K562 (cell line): ENCODE results near the gene ROR2. TPM values are rescaled to one million over a fixed set of nuclear protein-coding genes. Genes with fewer than 3 reads are reported as not detected.

Source experiments
- ATAC-seq: fragments of 200-7000 bp; cut with Tn5 transposase; 3 replicates; pipeline ENCODE4 v1.9.1; 2020; ENCODE audit warnings: moderate library complexity
- BruUV-seq: library from RNA; stranded (reverse); fragments of 400-500 nt; replicated peaks from 2 replicates; lab custom pipeline; 2021; lab: Mats Ljungman, UMichigan
- CTCF ChIA-PET: fragments of 300-600 bp; formaldehyde crosslinking; extraction: SDS; loops from one replicate; lab custom pipeline; 2021; ENCODE audit warnings: low intra/inter-chr PET ratio; lab: Yijun Ruan, JAX
- POLR2A ChIA-PET: fragments of 300-600, 350-650 bp; sonication (Branson Sonifier 250); formaldehyde crosslinking; extraction: SDS; loops from one replicate; lab custom pipeline; 2021; ENCODE audit warnings: antibody characterized with exemption, inconsistent platforms; lab: Yijun Ruan, JAX
- DNase-seq, 4 experiments: peaks; one replicate each; pipeline versions ENCODE4 v3.0.0 to v3.0.0-alpha.2; 2011 to 2018; ENCODE audit warnings: low spot score in 3 of 4, mixed read lengths in 3 of 4; ENCODE audit errors: extremely low read depth in 1 of 4
- FAIRE-seq: peaks from 2 replicates; lab custom pipeline; 2011; peaks lifted over from hg19 to GRCh38; lab: Jason Lieb, UNC
- H2AFZ ChIP-seq: 2 replicates; pipeline ENCODE4 v1.6.0; 2011; ENCODE audit warnings: low read depth, low read length, control low read depth, inconsistent platforms
- H3K27ac ChIP-seq: fragments of 200-600 bp; 3 replicates; pipeline ENCODE4 v1.8.0; 2011; ENCODE audit warnings: low read depth, mild to moderate bottlenecking, control low read depth, inconsistent platforms, low read length, moderate library complexity, mixed read lengths; ENCODE audit errors: extremely low read depth
- H3K27me3 ChIP-seq, 2 experiments: fragments of 300-600 bp in 1 of 2; 2 replicates in 1 of 2; 3 replicates in 1 of 2; pipeline versions ENCODE4 v1.6.0 to v1.8.0; 2011; ENCODE audit warnings: inconsistent platforms in 2 of 2, low read length in 2 of 2, mild to moderate bottlenecking in 1 of 2, mixed read lengths in 1 of 2, moderate library complexity in 1 of 2; ENCODE audit not compliant: control insufficient read depth in 2 of 2, insufficient read depth in 2 of 2
- H3K36me3 ChIP-seq: fragments of 300-600 bp; 3 replicates; pipeline ENCODE4 v1.8.0; 2011; ENCODE audit warnings: mild to moderate bottlenecking, low read length, inconsistent platforms; ENCODE audit not compliant: control insufficient read depth, insufficient read depth
- H3K4me1 ChIP-seq, 2 experiments: fragments of 200-600 bp in 1 of 2; replicated peaks in 1 of 2; 2 replicates in 1 of 2; 3 replicates in 1 of 2; pipeline versions ENCODE4 v1.5.1 to v1.8.0; 2011; ENCODE audit warnings: inconsistent platforms in 2 of 2, low read length in 2 of 2, mild to moderate bottlenecking in 1 of 2, mixed read lengths in 1 of 2, moderate library complexity in 1 of 2; ENCODE audit not compliant: control insufficient read depth in 2 of 2, insufficient read depth in 2 of 2
- H3K4me2 ChIP-seq: 2 replicates; pipeline ENCODE4 v1.6.1; 2011; ENCODE audit warnings: low read length, control low read depth, inconsistent platforms, mixed read lengths; ENCODE audit not compliant: insufficient read depth
- H3K4me3 ChIP-seq: fragments of 200-600 bp; sonication (generic), shearing (Covaris generic); 2 replicates; pipeline ENCODE4 v1.5.1; 2016; ENCODE audit warnings: control low read depth, inconsistent platforms
- H3K79me2 ChIP-seq: fragments of 200-600 bp; 3 replicates; pipeline ENCODE4 v1.8.0; 2011; ENCODE audit warnings: low read length, inconsistent platforms; ENCODE audit not compliant: control insufficient read depth, insufficient read depth
- H3K9ac ChIP-seq, 2 experiments: 2 replicates each; pipeline versions ENCODE4 v1.6.0 to v1.6.1; 2011; ENCODE audit warnings: low read depth in 2 of 2, low read length in 2 of 2, control low read depth in 1 of 2, inconsistent platforms in 1 of 2, mild to moderate bottlenecking in 1 of 2, mixed read lengths in 1 of 2; ENCODE audit not compliant: insufficient read depth in 1 of 2
- H3K9me1 ChIP-seq: one replicate; pipeline ENCODE4 v1.6.0; 2011; ENCODE audit warnings: inconsistent platforms, mild to moderate bottlenecking, low read length, moderate library complexity; ENCODE audit not compliant: control insufficient read depth, insufficient read depth
- H3K9me3 ChIP-seq: replicated peaks from 2 replicates; pipeline ENCODE4 v1.5.1; 2011; ENCODE audit warnings: low read depth, low read length, inconsistent platforms; ENCODE audit not compliant: control insufficient read depth, insufficient read depth
- H4K20me1 ChIP-seq: replicated peaks from 2 replicates; pipeline ENCODE4 v1.6.1; 2011; ENCODE audit warnings: low read length, inconsistent platforms, mixed read lengths; ENCODE audit not compliant: control insufficient read depth, insufficient read depth
- CAMTA2 ChIP-seq: fragments of 250-450 bp; sonication (Bioruptor Pico); conservative IDR thresholded peaks from 2 replicates; pipeline ENCODE4 v1.5.1; 2022
- ELF2 ChIP-seq: fragments of 250-450 bp; sonication (Bioruptor Pico); IDR thresholded peaks from 2 replicates; pipeline ENCODE4 v1.5.0; 2021; ENCODE audit warnings: mild to moderate bottlenecking
- MCM2 ChIP-seq: fragments of 450-650 bp; IDR thresholded peaks from 2 replicates; pipeline ENCODE4 v1.6.1; 2017; ENCODE audit warnings: low read depth, mild to moderate bottlenecking
- MCM7 ChIP-seq, 2 experiments: fragments of 450-650 bp; IDR thresholded peaks; 2 replicates each; pipeline ENCODE4 v1.6.1; 2016 to 2018
- MECOM ChIP-seq: fragments of 250-450 bp; sonication (Bioruptor Pico); IDR thresholded peaks from 2 replicates; pipeline ENCODE4 v1.8.0; 2022; ENCODE audit warnings: inconsistent platforms
- NFXL1 ChIP-seq: fragments of 450-650 bp; formaldehyde crosslinking; IDR thresholded peaks from 2 replicates; pipeline ENCODE4 v1.4.0; 2021; ENCODE audit warnings: mild to moderate bottlenecking
- NR3C1 ChIP-seq: sonication (generic); formaldehyde crosslinking; IDR thresholded peaks from 2 replicates; pipeline ENCODE4 v1.8.1; 2022; ENCODE audit warnings: missing genetic modification reagents
- NRF1 ChIP-seq, 2 experiments: fragments of 450-650 bp; IDR thresholded peaks in 1 of 2; conservative IDR thresholded peaks in 1 of 2; 2 replicates each; pipeline ENCODE4 v1.6.1; 2014; ENCODE audit warnings: mild to moderate bottlenecking in 2 of 2
- OTX1 ChIP-seq: fragments of 450-650 bp; formaldehyde crosslinking; IDR thresholded peaks from 2 replicates; pipeline ENCODE4 v1.4.0; 2022; ENCODE audit warnings: mild to moderate bottlenecking
- POLR2A ChIP-seq: fragments of 450-650 bp; conservative IDR thresholded peaks from 2 replicates; pipeline ENCODE4 v1.6.1; 2016
- PPARD ChIP-seq: fragments of 250-450 bp; sonication (Bioruptor Pico); IDR thresholded peaks from 2 replicates; pipeline ENCODE4 v1.8.0; 2022; ENCODE audit warnings: inconsistent platforms, mild to moderate bottlenecking, moderate library complexity
- RHOXF2B ChIP-seq: fragments of 250-450 bp; sonication (Bioruptor Pico); conservative IDR thresholded peaks from 2 replicates; pipeline ENCODE4 v1.5.1; 2021
- SAFB2 ChIP-seq: fragments of 200-400 bp; formaldehyde crosslinking; IDR thresholded peaks from 2 replicates; pipeline ENCODE4 v1.6.1; 2018; ENCODE audit warnings: borderline replicate concordance, low read length, low read depth, moderate library complexity; ENCODE audit not compliant: severe bottlenecking
- U2AF1 ChIP-seq: fragments of 200-400 bp; formaldehyde crosslinking; optimal IDR thresholded peaks from 2 replicates; pipeline ENCODE3; 2017; ENCODE audit warnings: mild to moderate bottlenecking, low read depth, low read length, moderate library complexity
- ZNF436 ChIP-seq: fragments of 250-450, 450-650 bp; sonication (Bioruptor Pico); formaldehyde crosslinking; IDR thresholded peaks from 2 replicates; pipeline ENCODE4 v1.7.0; 2020; ENCODE audit warnings: mild to moderate bottlenecking
- WGBS: fragments of 100-300 bp; shearing (Covaris generic); methylation state at CpG from one replicate; pipeline ENCODE4 v1.1.6; 2016; ENCODE audit warnings: low coverage, mixed read lengths; ENCODE audit not compliant: insufficient coverage; ENCODE audit errors: missing lambda C conversion rate; 5-methylcytosine and 5-hydroxymethylcytosine counted together
- in situ Hi-C: fragments of 300-500 bp; cut with MboI; formaldehyde crosslinking; loops from 4 replicates; pipeline ENCODE4 v1.15.0; 2018; ENCODE audit warnings: inconsistent platforms, mixed read lengths
- intact Hi-C: fragments of 100-400 bp; cut with micrococcal nuclease; formaldehyde crosslinking; loops from 2 replicates; pipeline ENCODE4 v1.14.2; 2022
- polyA plus RNA-seq, 8 experiments: library from polyadenylated mRNA; depleted of rRNA in 4 of 8; stranded (reverse) in 5 of 8; unstranded in 3 of 8; fragments of >200 nt; fragmentation: Nextera tagmentation in 2 of 8; fragmentation: Illumina TruSeq in 1 of 8; extraction: Ambion mirVana in 2 of 8; extraction: Trizol in 1 of 8; gene quantifications; 2 replicates each; pipeline versions ENCODE4 v1.2.1 to v1.2.3, GENCODE V29; 2011 to 2014; ENCODE audit warnings: inconsistent platforms in 1 of 8, missing spikeins in 1 of 8
- total RNA-seq, 7 experiments: library from RNA; depleted of rRNA in 6 of 7; stranded (reverse); fragments of >200 nt in 6 of 7; fragmentation: Illumina TruSeq in 2 of 7; extraction: Trizol in 2 of 7; gene quantifications; 2 replicates each; pipeline versions ENCODE4 v1.2.1 to v1.2.3, GENCODE V29; 2011 to 2021; ENCODE audit warnings: low replicate concordance in 1 of 7
- TF ChIP-seq, protein P1 (sequence below): fragments of 250-450 bp; sonication (Bioruptor Pico); IDR thresholded peaks from 2 replicates; pipeline ENCODE4 v1.8.0; 2021; ENCODE audit warnings: borderline replicate concordance, mild to moderate bottlenecking, moderate library complexity; ENCODE audit not compliant: poor library complexity, severe bottlenecking
- TF ChIP-seq, protein P2 (sequence below): fragments of 200-800 bp; sonication (Bioruptor generic); IDR thresholded peaks from 2 replicates; pipeline ENCODE4 v1.6.1; 2016; ENCODE audit warnings: missing genetic modification characterization, missing compliant biosample characterization

ROR2 gene
- total and polyA plus RNA-seq, 9 of the 15 experiments (the other 6 are each of a cell fraction or from before 2014, with no cell fraction given) = 5.6 to 33.8 (median 15.3) TPM

DNA sequence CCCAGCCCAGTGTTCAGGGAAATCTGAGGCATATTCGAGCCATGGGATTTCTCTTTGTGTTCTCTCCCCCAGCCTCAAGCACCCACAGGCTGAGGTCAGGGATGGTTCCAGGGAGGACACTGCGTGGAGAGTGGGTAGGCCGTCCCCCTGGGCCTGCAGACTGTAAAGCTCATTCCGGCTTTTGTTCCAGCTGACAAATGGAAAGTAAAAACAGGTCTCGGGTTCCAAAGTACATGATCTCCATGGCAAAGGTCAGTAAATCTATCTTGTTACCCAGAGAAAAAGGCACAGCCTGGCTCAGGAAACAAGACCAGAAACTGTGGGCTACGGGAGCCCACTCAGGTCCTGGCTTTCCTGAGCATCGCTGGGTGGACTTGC is 116.2 kb downstream of the ROR2 start:
- CTCF ChIA-PET = no interaction called here
- POLR2A ChIA-PET = interaction anchor here (1.2 to 1.7 kb wide), 2 partner anchors 10 to 12 kb away, joined by 4 to 5 read pairs; no protein-coding TSS in a partner anchor
- in situ Hi-C loops = no loop called here
- Histone ChIP-seq H3K9me3 (no peaks in the 10 kb centered on the region), H3K4me1 (peaks cover 14 to 30% of the 10 kb centered on the region in 2 experiments; a peak in 4 of 5 replicates), H3K9ac (peak overlapping the region in 1 of 2 experiments; percentile 70; a peak in 1 of 4 replicates)
- ATAC-seq (no peak), FAIRE-seq (no peak)
- intact Hi-C loops = no loop called here
- TF ChIP-seq CAMTA2 (CRISPR knock-in tag) = no peak
- TF ChIP-seq MECOM (CRISPR knock-in tag) = no peak
- no peak for TF ChIP-seq NFXL1 (CRISPR knock-in tag)
- TF ChIP-seq NR3C1 = no peak
- no peak for TF ChIP-seq ZNF436 (CRISPR knock-in tag)
- TF ChIP-seq, protein P1, sequence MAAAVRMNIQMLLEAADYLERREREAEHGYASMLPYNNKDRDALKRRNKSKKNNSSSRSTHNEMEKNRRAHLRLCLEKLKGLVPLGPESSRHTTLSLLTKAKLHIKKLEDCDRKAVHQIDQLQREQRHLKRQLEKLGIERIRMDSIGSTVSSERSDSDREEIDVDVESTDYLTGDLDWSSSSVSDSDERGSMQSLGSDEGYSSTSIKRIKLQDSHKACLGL (CRISPR knock-in tag) = no peak
- TF ChIP-seq SAFB2 = no peak
- TF ChIP-seq, protein P2, sequence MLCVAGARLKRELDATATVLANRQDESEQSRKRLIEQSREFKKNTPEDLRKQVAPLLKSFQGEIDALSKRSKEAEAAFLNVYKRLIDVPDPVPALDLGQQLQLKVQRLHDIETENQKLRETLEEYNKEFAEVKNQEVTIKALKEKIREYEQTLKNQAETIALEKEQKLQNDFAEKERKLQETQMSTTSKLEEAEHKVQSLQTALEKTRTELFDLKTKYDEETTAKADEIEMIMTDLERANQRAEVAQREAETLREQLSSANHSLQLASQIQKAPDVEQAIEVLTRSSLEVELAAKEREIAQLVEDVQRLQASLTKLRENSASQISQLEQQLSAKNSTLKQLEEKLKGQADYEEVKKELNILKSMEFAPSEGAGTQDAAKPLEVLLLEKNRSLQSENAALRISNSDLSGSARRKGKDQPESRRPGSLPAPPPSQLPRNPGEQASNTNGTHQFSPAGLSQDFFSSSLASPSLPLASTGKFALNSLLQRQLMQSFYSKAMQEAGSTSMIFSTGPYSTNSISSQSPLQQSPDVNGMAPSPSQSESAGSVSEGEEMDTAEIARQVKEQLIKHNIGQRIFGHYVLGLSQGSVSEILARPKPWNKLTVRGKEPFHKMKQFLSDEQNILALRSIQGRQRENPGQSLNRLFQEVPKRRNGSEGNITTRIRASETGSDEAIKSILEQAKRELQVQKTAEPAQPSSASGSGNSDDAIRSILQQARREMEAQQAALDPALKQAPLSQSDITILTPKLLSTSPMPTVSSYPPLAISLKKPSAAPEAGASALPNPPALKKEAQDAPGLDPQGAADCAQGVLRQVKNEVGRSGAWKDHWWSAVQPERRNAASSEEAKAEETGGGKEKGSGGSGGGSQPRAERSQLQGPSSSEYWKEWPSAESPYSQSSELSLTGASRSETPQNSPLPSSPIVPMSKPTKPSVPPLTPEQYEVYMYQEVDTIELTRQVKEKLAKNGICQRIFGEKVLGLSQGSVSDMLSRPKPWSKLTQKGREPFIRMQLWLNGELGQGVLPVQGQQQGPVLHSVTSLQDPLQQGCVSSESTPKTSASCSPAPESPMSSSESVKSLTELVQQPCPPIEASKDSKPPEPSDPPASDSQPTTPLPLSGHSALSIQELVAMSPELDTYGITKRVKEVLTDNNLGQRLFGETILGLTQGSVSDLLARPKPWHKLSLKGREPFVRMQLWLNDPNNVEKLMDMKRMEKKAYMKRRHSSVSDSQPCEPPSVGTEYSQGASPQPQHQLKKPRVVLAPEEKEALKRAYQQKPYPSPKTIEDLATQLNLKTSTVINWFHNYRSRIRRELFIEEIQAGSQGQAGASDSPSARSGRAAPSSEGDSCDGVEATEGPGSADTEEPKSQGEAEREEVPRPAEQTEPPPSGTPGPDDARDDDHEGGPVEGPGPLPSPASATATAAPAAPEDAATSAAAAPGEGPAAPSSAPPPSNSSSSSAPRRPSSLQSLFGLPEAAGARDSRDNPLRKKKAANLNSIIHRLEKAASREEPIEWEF (CRISPR knock-in tag) = no peak
- no peak for TF ChIP-seq POLR2A
- TF ChIP-seq RHOXF2B (CRISPR knock-in tag) = no peak
- TF ChIP-seq OTX1 (CRISPR knock-in tag) = no peak
- TF ChIP-seq NRF1 (conservative IDR thresholded peaks at IDR 0.05 in 1 of 2, IDR thresholded peaks at IDR 0.05 in 1 of 2) = no peak
- TF ChIP-seq MCM2 = no peak
- no peak for TF ChIP-seq MCM7 (IDR thresholded peaks at IDR 0.05)
- no peak for TF ChIP-seq ELF2 (CRISPR knock-in tag)
- no peak for TF ChIP-seq U2AF1
- no peak for TF ChIP-seq PPARD (CRISPR knock-in tag)
- TF ChIP-seq, all 486 proteins: peak for 0
- no peak for DNase-seq
- no peak overlapping the region for H3K27ac ChIP-seq
- no peaks in the 10 kb centered on the region for H3K36me3 ChIP-seq
- H3K79me2 ChIP-seq = peaks cover 59% of the 10 kb centered on the region
- no peaks in the 10 kb centered on the region for H3K9me1 ChIP-seq
- H2AFZ ChIP-seq = no peak overlapping the region
- no peak overlapping the region for H3K4me2 ChIP-seq
- peaks cover 28% of the 10 kb centered on the region for H4K20me1 ChIP-seq
- H3K27me3 ChIP-seq = no peaks in the 10 kb centered on the region
- H3K4me3 ChIP-seq = no peak overlapping the region
- no TSS peak for BruUV-seq
- WGBS = 80% methylated on average over 7 of the region's 7 CpGs
